GM12801 (cell line): ENCODE measurements around the gene RINT1.

Experiments
- TF ChIP-seq, protein P1 (sequence below): IDR thresholded peaks from one replicate; pipeline ENCODE4 v1.5.1; 2011; ENCODE audit warnings: control low read depth; ENCODE audit not compliant: insufficient read length; ENCODE audit errors: extremely low read depth

RINT1 gene

GRCh38 chr7:105497016-105497415 lies 35.0 kb upstream of the RINT1 start:
- TF ChIP-seq, protein P1, sequence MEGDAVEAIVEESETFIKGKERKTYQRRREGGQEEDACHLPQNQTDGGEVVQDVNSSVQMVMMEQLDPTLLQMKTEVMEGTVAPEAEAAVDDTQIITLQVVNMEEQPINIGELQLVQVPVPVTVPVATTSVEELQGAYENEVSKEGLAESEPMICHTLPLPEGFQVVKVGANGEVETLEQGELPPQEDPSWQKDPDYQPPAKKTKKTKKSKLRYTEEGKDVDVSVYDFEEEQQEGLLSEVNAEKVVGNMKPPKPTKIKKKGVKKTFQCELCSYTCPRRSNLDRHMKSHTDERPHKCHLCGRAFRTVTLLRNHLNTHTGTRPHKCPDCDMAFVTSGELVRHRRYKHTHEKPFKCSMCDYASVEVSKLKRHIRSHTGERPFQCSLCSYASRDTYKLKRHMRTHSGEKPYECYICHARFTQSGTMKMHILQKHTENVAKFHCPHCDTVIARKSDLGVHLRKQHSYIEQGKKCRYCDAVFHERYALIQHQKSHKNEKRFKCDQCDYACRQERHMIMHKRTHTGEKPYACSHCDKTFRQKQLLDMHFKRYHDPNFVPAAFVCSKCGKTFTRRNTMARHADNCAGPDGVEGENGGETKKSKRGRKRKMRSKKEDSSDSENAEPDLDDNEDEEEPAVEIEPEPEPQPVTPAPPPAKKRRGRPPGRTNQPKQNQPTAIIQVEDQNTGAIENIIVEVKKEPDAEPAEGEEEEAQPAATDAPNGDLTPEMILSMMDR: no peak

GRCh38 chr7:105502173-105502572 lies 29.8 kb upstream of the RINT1 start:
- TF ChIP-seq, protein P1: no peak

GRCh38 chr7:105512415-105512814 lies 19.6 kb upstream of the RINT1 start:
- TF ChIP-seq, protein P1: no peak

DNA sequence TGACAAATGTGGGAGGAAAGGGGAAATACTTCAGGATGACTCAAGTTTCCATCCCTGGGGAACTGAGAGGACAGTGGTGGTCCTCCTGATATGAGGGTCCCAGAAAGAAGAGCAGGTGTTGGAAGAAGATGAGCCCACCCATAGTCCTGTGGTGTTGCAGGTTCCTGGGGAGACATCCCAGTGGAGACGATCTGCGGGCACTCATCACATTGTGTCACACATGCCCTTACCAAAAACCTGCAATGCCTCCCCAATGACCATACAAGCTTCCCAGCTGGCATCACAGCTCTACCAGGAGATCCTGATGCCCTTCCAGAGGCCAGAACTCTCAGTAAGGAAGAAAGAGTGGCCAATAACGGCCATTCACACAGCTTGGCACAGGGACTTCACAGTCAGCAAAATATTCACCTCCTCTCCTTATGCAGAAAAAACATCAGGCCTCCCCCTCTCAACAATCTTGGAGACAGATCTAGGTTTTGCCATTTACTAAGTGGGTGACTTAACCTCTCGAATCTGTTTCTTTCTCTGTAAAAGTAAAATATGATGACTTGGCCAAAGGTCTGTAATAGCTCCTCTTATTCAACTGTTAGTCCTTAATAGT lies 19.0 kb upstream of the RINT1 start:
- TF ChIP-seq, protein P1: no peak

DNA sequence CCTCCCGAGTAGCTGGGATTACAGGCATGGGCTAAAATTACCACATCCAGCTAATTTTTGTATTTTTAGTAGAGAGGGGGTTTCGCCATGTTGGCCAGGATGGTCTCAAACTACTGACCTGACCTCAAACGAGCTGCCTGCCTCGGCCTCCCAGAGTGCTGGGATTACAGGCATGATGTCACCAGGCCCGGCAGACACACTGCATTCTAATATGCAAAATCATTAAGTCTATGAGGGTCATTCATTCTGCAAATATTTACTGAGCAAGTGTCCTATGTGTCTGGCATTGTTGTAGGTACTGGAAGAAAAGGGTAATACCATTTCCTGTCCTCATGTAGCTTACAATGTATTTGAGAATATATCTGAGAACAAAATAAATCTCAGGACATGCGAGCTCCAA lies 12.6 kb upstream of the RINT1 start:
- TF ChIP-seq, protein P1: no peak

GRCh38 chr7:105521027-105521716 lies 10.8 kb upstream of the RINT1 start:
- TF ChIP-seq, protein P1: no peak

DNA sequence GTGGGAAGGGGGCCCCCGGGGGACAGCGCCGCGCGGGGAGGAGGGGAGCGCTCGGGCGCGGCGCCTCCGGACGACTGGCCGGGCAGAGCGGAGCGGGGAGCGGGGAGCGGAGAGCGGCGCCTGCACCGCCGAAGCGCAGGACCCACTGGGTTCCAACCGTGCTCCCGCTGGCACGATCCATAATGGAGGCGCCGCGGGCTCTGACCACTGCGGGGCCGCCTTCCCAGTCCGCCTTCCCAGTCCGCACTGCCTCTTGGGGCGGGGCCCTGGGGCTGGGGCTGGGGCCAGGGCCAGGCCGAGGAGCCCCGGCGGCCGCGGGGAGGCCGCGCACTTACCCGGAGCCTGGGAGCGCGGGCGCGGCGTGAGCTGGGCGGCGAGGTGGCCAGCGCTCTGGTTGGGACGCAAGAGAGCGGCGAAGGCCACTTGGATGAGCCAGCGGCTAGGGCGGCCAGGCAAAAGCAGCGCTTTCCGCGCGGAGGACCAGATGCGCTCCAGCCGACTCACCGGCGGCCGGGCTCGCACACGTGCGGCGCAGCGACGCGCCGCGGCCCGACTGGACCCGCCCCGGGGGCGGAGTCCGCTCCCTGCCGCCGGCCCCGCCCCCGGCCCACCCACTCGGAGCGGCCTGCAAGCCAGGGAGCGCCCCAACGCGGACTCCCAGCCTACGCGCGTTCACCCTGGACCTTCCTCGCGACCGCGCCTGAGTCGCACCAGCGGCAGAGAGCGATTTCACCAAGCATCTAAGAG lies 10.1 kb upstream of the RINT1 start, which contains the start of gene PUS7:
Gene PUS7, minus strand, starts transcription at position 555 of the 747 bp plus-strand sequence. CDS start 13,759 bp downstream, outside the sequence.
- TF ChIP-seq, protein P1: no peak
